ENCODE data around the gene MTRR. TPM values are rescaled to one million over a fixed set of nuclear protein-coding genes. Genes with fewer than 3 reads are reported as not detected.

The MTRR gene
- polyA plus RNA-seq, 1 experiment = 65.4 TPM

- TF ChIP-seq CTCF (IDR thresholded peaks at IDR 0.05; ENCODE audit: insufficient read depth, low read depth, low read length) = peak; percentile 55
- H3K27me3 ChIP-seq (ENCODE audit: control insufficient read depth, insufficient read depth, low read length) = peaks cover 19% of the 10 kb centered on the region
- no peak for DNase-seq (ENCODE audit: low read depth)
- H3K36me3 ChIP-seq (ENCODE audit: control insufficient read depth, insufficient read depth, low read length) = no peaks in the 10 kb centered on the region
- peak within 1 kb of the TSS; percentile 50 for H3K4me3 ChIP-seq (ENCODE audit: low read depth, low read length)
- ChIA-PET CTCF (interaction anchor here (1.8 kb wide), 1 partner anchor 10 kb away, joined by 10 read pairs; no protein-coding TSS in a partner anchor), POLR2A (no interaction called here)
Measured at GRCh38 chr5:7850395-7851239, 18.3 kb upstream of the MTRR start, which contains the start of gene CFAP90. CFAP90 (minus strand) TSS chr5:7851133; CDS start chr5:7851021, 112 bp downstream.

- Histone ChIP-seq H3K36me3 (ENCODE audit: control insufficient read depth, insufficient read depth, low read length) (no peaks in the 10 kb centered on the region), H3K27me3 (ENCODE audit: control insufficient read depth, insufficient read depth, low read length) (peaks cover 17% of the 10 kb centered on the region), H3K4me3 (ENCODE audit: low read depth, low read length) (peak overlapping the region; percentile 50)
- no peak for TF ChIP-seq CTCF (IDR thresholded peaks at IDR 0.05; ENCODE audit: insufficient read depth, low read depth, low read length)
- ChIA-PET POLR2A (no interaction called here), CTCF (interaction anchor here (1.8 kb wide), 1 partner anchor 9 kb away, joined by 10 read pairs; no protein-coding TSS in a partner anchor)
- DNase-seq (ENCODE audit: low read depth) = no peak
Measured at GRCh38 chr5:7851240-7851592, 17.7 kb upstream of the MTRR start.

- Histone ChIP-seq H3K4me3 (ENCODE audit: low read depth, low read length) (no peak overlapping the region), H3K36me3 (ENCODE audit: control insufficient read depth, insufficient read depth, low read length) (no peaks in the 10 kb centered on the region), H3K27me3 (ENCODE audit: control insufficient read depth, insufficient read depth, low read length) (peaks cover 16% of the 10 kb centered on the region)
- DNase-seq (ENCODE audit: low read depth) = no peak
- CTCF ChIA-PET = interaction anchor here (1.8 kb wide), 1 partner anchor 8 kb away, joined by 10 read pairs; no protein-coding TSS in a partner anchor
- POLR2A ChIA-PET = no interaction called here
- TF ChIP-seq CTCF (IDR thresholded peaks at IDR 0.05; ENCODE audit: insufficient read depth, low read depth, low read length) = no peak
Measured at GRCh38 chr5:7851617-7852289, 17.2 kb upstream of the MTRR start.

GRCh38 chr5:7852542-7852941 is 16.4 kb upstream of the MTRR start:
- TF ChIP-seq CTCF (IDR thresholded peaks at IDR 0.05; ENCODE audit: insufficient read depth, low read depth, low read length) = no peak
- CTCF ChIA-PET = no interaction called here
- no peak for DNase-seq (ENCODE audit: low read depth)
- Histone ChIP-seq H3K27me3 (ENCODE audit: control insufficient read depth, insufficient read depth, low read length) (peaks cover 15% of the 10 kb centered on the region), H3K4me3 (ENCODE audit: low read depth, low read length) (no peak overlapping the region), H3K36me3 (ENCODE audit: control insufficient read depth, insufficient read depth, low read length) (no peaks in the 10 kb centered on the region)
- POLR2A ChIA-PET = no interaction called here

GRCh38 chr5:7852988-7853387 is 16.0 kb upstream of the MTRR start:
- POLR2A ChIA-PET = no interaction called here
- Histone ChIP-seq H3K27me3 (ENCODE audit: control insufficient read depth, insufficient read depth, low read length) (peaks cover 15% of the 10 kb centered on the region), H3K4me3 (ENCODE audit: low read depth, low read length) (no peak overlapping the region), H3K36me3 (ENCODE audit: control insufficient read depth, insufficient read depth, low read length) (no peaks in the 10 kb centered on the region)
- no peak for TF ChIP-seq CTCF (IDR thresholded peaks at IDR 0.05; ENCODE audit: insufficient read depth, low read depth, low read length)
- no peak for DNase-seq (ENCODE audit: low read depth)
- CTCF ChIA-PET = no interaction called here

Measured in BJ (cell line).